ENCODE data around the gene MARF1.
"Not testable (repeated sequence)": the region's sequence is repeated elsewhere in the genome, so short reads cannot be mapped to it uniquely, and the experiment has no call there.

Gene MARF1

GRCh38 chr16:15567823-15568222 is 75.1 kb downstream of the MARF1 start:
- no peak for DNase-seq (ENCODE audit: low read depth)

DNA sequence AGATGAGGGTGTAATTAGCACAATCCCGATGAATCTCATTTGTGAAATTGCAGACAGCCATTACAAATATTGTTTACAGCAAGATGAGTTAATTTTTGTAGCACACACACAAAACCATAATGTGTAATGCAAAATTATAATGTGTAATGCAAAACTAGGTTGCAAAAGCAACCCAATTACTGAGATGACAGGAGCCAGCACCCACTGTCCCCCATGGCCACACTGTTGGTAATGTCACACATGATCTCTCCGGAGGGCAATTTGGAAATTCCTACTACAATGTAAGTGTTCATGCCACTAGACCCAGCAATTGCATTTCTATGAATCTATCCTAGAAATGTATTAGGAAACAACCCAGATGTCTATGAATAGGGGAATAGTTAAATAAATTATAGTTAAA is 76.9 kb downstream of the MARF1 start:
- no peak for DNase-seq (ENCODE audit: low read depth)

GRCh38 chr16:15564604-15565339 is 78.2 kb downstream of the MARF1 start:
- no peak for DNase-seq (ENCODE audit: low read depth)

DNA sequence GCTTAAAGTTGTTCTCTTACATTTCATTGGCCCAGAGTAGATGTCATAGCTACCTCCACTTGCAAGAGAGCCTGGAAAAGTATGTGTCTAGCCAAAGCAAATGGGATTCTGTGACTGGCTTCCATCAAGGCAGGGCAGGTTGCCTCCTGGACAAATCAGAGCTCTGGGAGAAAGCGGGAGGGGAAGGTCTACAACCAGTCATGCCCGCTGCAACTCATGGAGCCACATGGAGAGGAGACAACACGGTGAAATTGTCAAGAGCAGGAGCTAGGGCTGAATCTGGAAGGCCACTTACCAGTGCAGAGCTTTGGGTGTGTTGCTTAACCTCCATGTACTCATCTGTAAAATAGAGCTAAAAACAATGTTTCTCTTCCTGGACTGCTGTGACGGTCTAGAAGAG is 83.8 kb downstream of the MARF1 start:
- DNase-seq (ENCODE audit: low read depth), result no peak

DNA sequence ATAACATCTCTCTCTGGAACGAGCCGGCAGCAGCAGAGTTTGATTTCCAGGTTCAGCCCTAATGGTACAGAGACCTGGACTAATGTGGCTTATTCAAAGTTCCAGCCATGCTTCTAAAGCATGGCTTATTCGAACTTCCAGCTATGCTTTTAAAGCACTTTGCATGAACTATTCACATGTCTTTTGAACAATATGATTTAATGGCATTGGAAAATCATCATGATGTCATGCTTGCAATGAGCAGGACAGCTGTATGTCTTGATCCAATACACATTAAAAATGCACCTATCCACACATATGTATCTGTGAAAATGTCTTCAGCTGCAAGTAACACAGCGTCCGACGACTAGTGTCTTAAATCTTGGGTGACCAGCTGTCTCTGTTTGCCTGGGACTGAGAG is 85.7 kb downstream of the MARF1 start:
- DNase-seq (ENCODE audit: low read depth), result no peak

DNA sequence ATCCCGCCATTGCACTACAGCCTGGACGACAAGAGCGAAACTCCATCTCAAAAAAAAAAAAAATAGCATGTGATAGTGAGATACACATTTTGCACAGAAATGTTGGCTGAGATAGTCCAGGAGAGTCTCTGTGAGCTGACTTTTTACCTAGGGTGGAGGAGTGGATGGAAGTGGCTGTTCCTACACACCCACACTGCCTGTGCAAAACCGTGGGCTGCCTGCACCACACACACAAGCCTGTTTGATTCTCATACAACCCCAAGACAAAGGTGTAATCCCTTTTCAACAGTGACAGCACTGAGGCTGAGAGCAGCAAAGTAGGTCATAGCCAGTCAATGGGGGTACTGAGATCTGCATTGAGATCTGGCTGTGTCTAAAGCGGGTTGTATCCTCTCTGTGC is 86.8 kb downstream of the MARF1 start:
- no peak for DNase-seq (ENCODE audit: low read depth)

GRCh38 chr16:15553313-15554088 is 89.5 kb downstream of the MARF1 start:
- DNase-seq (ENCODE audit: low read depth), result no peak

GRCh38 chr16:15552507-15552906 is 90.4 kb downstream of the MARF1 start:
- no peak for DNase-seq (ENCODE audit: low read depth)

DNA sequence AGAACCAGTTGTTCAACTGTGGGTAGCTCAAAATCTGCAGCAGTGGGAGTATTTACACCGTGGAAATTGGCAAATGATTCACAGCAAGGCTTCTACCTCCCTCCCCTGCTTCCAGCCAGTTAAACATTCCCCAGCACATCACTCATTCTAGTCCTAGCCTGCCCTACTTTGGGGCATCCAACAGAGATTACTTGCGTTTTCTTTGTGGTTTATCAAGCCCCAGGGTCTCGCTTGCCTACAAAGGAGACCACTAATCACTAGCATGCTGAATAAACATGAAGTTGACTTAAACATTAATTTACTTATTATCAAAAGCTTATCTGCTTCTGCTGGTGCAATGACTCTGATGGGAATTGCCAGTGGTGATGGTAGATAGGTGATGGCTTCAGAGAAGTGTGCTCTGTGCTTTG is 94.5 kb downstream of the MARF1 start:
- DNase-seq (ENCODE audit: low read depth), result no peak

DNA sequence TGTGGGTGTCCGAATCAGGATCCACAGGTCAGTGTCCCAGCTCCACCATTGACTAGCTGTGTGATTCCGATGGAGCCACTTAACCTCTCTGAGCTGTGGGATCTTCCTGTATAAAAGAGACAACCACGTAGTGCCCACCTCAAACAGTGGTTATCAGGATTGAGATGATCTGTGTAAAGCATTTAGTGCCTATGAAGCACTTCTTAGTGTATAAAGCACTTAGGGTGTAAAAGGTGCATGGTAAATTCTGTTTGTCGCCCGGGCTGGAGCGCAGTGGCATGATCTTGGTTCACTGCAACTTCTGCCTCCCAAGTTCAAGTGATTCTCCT is 95.2 kb downstream of the MARF1 start:
- DNase-seq (ENCODE audit: low read depth), result no peak

GRCh38 chr16:15547072-15547767 is 95.7 kb downstream of the MARF1 start:
- not testable (repeated sequence) for DNase-seq (ENCODE audit: low read depth)

- DNase-seq (ENCODE audit: low read depth), result peak; percentile 5
Observed at GRCh38 chr16:15545544-15545943, 97.4 kb downstream of the MARF1 start.

- no peak for DNase-seq (ENCODE audit: low read depth)
Observed at GRCh38 chr16:15544405-15544804, 98.5 kb downstream of the MARF1 start.

All from CMK (cell line).